Stimulated activated CD8-positive, alpha-beta memory T cell treated with anti-CD3 and anti-CD28 coated beads, Interleukin-15, amount 100 ng/mL, for 4 hours (primary cell): Measurements from ENCODE around the gene DNAH3.

Experiments
- DNase-seq, 2 donors: peaks; one replicate each; pipeline ENCODE4 v3.0.0-alpha.2; 2020; ENCODE audit warnings: low read depth in 2 of 2

Gene DNAH3

DNA sequence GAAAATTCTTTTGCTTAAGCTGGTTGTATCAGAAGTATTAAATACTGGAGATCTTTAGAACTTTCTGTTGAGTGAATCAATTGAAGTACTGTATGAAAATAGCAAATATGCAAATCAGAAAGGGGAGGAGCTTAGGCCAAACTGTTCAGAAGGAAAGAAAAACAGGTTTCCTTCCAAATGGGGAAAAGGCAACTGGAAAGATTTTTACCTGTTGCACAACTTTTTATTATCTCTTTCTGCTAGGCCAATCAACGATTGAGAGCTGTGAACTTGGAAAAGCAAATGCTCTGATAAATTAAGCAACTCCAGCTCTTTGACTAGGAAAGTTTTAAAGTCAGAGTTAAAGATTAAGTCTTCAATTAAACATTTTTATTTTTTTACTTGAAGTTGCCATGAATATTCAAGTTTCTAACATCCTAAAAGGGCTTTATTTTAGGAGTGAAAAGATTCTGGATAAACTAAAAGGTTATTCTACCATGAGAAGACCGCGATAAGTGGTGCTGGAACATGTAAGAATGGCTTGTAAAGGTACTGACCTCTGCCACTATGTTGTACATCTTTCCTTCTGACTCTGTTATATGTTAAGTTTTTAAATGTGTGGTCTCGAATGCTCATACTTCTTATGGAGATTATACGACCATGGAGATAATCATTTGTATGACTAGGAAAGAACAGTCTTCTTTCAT is 266.9 kb downstream of the DNAH3 start:
- no peak for DNase-seq
